T47D (cell line): ENCODE data around the gene RABIF.
"Not testable (repeated sequence)": the region's sequence is repeated elsewhere in the genome, so short reads cannot be mapped to it uniquely, and the experiment has no call there.

Source experiments
- DNase-seq, 2 experiments: peaks; one replicate each; pipeline versions ENCODE4 v3.0.0 to v3.0.0-alpha.2; 2011 to 2012; ENCODE audit warnings: low read depth in 1 of 2, low spot score in 1 of 2
- JUND ChIP-seq: IDR thresholded peaks from 2 replicates; pipeline ENCODE4 v1.6.1; 2012; ENCODE audit warnings: low read depth
- in situ Hi-C: cut with HindIII; loops from 2 replicates; pipeline ENCODE4 v1.10.0; 2016; ENCODE audit warnings: low sequenced_read_pairs, low pct_unique_long_range_greater_than_20kb

RABIF gene

DNA sequence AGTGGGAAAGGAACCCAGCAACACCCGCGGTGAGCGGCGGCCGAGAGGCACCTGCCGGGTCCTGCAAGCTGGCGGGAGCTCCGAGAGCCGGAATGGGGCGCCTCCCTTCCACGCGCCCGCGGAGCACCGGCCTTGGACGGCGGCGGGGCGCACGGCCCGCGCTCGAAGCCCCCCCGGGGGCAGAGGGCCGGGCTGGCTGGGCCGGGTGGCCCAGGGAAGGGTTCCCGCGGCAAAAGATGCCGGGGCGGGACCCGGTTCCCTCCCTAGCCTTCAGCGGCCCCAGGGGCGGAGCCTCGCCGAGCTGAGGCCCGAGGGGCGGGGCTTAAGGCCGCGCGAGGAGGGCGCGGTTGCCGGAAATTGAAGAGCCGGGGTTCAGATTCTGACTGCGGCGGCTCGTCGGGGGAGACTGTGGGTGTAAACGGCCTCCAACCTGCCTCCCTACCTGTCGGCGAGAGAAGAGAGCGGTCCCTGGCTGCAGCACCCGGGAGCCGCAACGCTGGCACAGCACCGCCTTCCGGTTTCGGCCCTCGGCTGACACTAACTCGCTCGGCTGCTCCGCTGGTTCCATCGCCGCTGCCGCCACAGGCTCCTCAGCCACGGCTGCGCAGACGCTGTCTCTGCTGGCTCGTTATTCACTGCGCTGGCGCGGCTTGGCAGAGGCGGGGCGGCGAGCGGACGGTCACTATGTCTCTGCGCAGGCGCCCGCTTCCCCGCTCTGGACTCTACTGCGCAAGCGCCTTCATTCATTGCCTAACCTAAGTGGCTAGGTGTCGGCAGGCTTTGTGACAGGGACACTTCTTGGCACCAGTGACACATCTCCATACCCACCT is at the start of gene RABIF:
Gene RABIF (minus strand): TSS at position 619 of the 830 bp plus-strand sequence. CDS start 51 bp downstream, at position 568.
- TF ChIP-seq JUND: no peak; the same call in 1 of the 2 replicates
- peak; percentile 97 to 98 for DNase-seq
- in situ Hi-C loops: no loop called here

DNA sequence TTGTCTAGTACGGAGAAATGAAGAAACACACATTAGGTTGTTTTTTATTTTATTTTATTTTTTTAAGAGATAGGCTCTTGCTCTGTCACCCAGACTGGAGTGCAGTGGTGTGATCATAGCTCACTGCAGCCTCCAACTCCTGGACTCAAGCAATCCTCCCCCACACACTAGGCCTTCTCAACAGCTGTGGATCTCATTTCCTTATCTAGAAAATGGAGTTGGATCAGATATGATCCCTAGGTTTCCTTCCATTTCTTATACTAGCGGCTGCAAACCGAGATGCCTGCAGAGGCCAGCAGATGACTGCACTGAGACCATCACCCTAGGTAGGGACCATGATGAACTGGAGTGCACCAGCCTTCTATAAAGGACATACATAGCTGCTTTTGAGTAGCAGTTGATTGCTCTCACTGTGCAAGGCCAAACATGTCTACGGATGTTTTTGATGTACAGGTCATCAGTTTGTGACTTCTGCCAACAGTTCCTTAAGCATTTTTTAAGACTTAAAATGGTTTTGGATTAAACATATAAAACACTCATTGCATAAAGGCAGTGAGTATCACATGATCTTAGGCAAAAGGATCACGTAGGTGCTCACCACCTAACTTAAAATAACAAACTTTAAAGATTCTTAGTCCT is 49.5 kb upstream of the RABIF start:
- in situ Hi-C loops: no loop called here
- no peak for DNase-seq
- no peak for TF ChIP-seq JUND

GRCh38 chr1:202936409-202936808 is 47.5 kb upstream of the RABIF start:
- in situ Hi-C loops, DNase-seq: not testable (repeated sequence)

DNA sequence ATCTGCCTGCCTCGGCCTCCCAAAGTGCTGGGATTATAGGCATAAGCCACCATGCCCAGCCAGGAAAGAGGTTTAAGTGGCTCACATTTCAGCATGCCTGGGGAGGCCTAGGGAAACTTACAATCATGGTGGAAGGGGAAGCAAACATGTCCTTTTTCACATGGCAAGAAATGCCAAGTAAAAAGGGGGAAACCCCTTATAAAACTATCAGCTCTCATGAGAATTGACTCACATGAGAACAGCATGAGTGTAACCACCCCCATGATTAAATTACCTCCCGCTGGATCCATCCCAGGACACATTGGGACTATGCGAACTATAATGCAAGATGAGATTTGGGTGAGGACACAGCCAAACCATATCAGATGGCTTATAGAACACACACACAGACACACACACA is 46.9 kb upstream of the RABIF start:
- TF ChIP-seq JUND: no peak
- no peak for DNase-seq
- in situ Hi-C loops: no loop called here

- no peak for DNase-seq
- no peak for TF ChIP-seq JUND
- in situ Hi-C loops: no loop called here
These were observed 45.8 kb upstream of the RABIF start for GRCh38 chr1:202934755-202935154.

- in situ Hi-C loops: no loop called here
- no peak for TF ChIP-seq JUND
- no peak for DNase-seq
These were observed 43.5 kb upstream of the RABIF start for GRCh38 chr1:202932476-202932875.

DNA sequence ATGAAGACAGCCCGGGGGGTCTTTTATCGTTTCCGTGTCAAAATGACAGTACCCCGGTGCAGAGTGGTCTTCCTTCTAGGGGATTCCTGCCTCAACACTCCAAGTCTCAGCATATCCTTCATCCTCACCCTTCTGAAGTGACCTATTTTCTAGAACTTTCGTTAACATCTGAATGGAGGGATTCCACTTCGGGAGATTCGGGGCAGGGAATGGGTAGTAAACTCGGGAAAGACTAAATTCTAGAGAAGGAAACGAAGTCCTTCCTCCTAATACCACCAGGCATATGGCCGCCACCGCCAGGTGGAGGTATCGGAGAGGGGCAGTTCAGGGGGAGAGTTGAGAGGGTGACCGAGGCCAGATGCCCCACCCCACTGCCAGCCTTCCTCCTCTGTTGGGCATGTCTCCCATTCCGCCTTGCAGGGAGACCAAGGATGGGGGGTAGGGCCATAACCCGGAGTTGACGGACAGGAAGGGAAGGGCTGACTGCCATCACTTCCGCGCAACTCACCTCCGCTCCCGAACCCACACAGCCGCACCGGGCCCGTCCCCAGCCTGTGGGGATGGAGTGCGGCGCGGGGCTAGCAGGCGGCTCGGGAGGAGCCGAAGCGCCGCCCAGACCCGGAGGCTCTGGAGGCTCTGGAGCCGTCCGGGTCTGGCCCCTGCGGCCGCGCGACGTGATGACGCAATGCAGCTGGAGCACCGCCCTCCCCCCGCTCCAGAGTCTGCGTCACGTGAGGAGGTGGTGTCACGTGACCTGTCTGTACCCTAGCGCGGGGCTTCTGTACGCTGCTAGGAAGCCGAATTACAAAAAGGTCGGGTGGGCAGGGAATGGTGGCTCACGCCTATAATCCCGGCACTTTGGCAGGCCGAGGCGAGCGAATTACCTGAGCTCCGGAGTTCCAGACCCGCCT is 37.9 kb upstream of the RABIF start, which contains the start of gene KLHL12:
Gene KLHL12 (minus strand): TSS at position 654 of the 911 bp plus-strand sequence. CDS start 2,072 bp downstream, outside the sequence.
- in situ Hi-C loops: no loop called here
- peak; percentile 93 to 99 for DNase-seq
- no peak for TF ChIP-seq JUND

DNA sequence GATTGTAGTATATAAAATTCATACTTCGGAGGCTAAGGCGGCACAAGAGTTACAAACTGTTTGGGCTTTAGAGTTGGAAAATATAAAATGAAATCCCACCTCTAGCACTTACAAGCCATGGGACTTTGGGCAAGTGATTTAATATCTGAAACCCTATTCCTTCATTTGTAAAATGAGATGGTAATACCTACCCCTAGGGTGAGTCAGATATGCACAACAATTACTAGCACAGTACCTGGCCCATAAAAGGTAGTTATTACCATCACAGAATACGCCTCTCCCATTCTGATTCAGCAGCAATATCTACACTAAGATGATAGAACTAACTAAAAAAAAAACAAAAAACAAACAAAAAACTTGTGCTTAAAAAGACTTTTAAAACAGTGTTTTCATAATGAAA is 34.6 kb upstream of the RABIF start:
- in situ Hi-C loops: no loop called here
- TF ChIP-seq JUND: no peak
- DNase-seq: no peak

DNA sequence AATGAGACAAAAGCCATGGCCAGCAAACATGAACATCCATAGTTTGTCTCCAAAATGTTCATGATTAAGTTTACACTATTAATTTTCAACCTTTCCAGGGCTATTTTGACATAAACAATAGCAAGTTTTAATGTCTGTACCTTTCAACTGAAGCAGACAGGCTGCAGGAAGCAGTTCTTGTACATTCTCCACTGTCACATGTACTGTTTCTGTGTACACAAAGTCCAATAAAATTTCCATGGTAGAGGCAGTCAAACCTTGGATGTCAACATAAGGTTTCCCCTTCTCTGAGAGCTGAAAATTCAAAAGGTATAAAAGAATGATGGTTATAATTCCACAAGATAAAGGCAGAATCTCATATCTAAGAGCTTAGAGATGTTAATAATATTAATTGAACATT is 30.7 kb upstream of the RABIF start:
- DNase-seq: no peak
- TF ChIP-seq JUND: no peak
- in situ Hi-C loops: no loop called here

- in situ Hi-C loops: no loop called here
- DNase-seq: no peak
- TF ChIP-seq JUND: no peak
These were observed 26.2 kb upstream of the RABIF start for GRCh38 chr1:202915146-202915545.

DNA sequence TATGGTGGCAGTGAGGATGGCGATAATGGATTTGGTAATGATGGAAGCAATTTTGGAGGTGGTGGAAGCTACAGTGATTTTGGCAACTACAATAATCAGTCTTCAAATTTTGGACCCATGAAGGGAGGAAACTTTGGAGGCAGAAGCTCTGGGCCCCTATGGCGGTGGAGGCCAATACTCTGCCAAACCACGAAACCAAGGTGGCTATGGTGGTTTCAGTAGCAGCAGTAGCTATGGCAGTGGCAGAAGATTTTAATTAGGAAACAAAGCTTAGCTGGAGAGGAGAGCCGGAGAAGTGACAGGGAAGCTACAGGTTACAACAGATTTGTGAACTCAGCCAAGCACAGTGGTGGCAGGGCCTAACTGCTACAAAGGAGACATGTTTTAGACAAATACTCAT is 23.5 kb upstream of the RABIF start:
- DNase-seq, in situ Hi-C loops: not testable (repeated sequence)

GRCh38 chr1:202909494-202909893 is 20.5 kb upstream of the RABIF start:
- TF ChIP-seq JUND: no peak
- no peak for DNase-seq
- in situ Hi-C loops: no loop called here

DNA sequence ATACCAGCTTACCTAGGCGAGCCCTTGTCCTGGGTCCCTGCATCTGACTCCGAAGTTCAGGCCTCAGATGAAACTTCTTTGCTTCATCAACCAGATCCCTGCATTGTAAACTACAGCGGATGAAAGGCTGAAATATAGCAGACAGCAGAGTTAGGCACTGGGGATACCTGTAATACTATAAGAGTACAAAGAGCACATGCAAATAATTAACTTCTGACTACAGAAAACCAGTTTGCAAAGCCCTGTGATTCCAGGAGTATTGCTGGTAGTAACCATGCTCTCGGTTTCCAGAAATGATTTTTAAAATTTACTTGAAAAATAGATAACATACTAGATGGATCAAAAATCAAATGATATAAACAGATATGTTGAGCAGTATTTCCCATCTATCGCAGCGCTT is 20.0 kb upstream of the RABIF start:
- in situ Hi-C loops: no loop called here
- DNase-seq: no peak
- no peak for TF ChIP-seq JUND
